SU-DHL-6 (cell line): Measurements from ENCODE around the gene RFTN2.

Experiments used
- H2AFZ ChIP-seq: fragments of 200-600 bp; sonication (generic); 2 replicates; pipeline ENCODE4 v1.6.1; 2014; ENCODE audit warnings: low read depth, mild to moderate bottlenecking, moderate library complexity, mixed read lengths, antibody characterized with exemption, low read length; ENCODE audit not compliant: severe bottlenecking
- H3F3A ChIP-seq: fragments of 200-600 bp; shearing (Covaris generic); 2 replicates; pipeline ENCODE4 v1.6.0; 2016; ENCODE audit warnings: antibody characterized with exemption, mild to moderate bottlenecking; ENCODE audit not compliant: insufficient read depth
- H3K27ac ChIP-seq: fragments of 200-600 bp; sonication (generic); 2 replicates; pipeline ENCODE4 v1.5.1; 2016; ENCODE audit warnings: low read depth, mild to moderate bottlenecking, low read length, moderate library complexity, mixed read lengths
- H3K27me3 ChIP-seq: fragments of 200-600 bp; sonication (generic), shearing (Covaris generic); 2 replicates; pipeline ENCODE4 v1.6.0; 2014; ENCODE audit warnings: mild to moderate bottlenecking, low read length
- H3K36me3 ChIP-seq: fragments of 200-600 bp; sonication (generic); 2 replicates; pipeline ENCODE4 v1.6.1; 2014; ENCODE audit warnings: mild to moderate bottlenecking, low read length, mixed read lengths
- H3K4me2 ChIP-seq: fragments of 300-600, 200-600 bp; shearing (Covaris generic), sonication (generic); 2 replicates; pipeline ENCODE4 v1.6.0; 2014; ENCODE audit warnings: low read length, low read depth, mild to moderate bottlenecking; ENCODE audit not compliant: poor library complexity, severe bottlenecking
- H3K4me3 ChIP-seq: fragments of 200-600 bp; sonication (generic); 2 replicates; pipeline ENCODE4 v1.5.1; 2014; ENCODE audit warnings: antibody characterized with exemption, low read length, mild to moderate bottlenecking, mixed read lengths; ENCODE audit not compliant: insufficient read depth, poor library complexity, severe bottlenecking
- H3K79me2 ChIP-seq: fragments of 200-600 bp; sonication (generic); 2 replicates; pipeline ENCODE4 v1.6.1; 2014; ENCODE audit warnings: mild to moderate bottlenecking, low read length, moderate library complexity; ENCODE audit not compliant: insufficient read depth
- H3K9ac ChIP-seq: fragments of 200-600 bp; sonication (generic); 2 replicates; pipeline ENCODE4 v1.7.0; 2014; ENCODE audit warnings: mild to moderate bottlenecking, low read length
- H3K9me2 ChIP-seq: fragments of 200-600 bp; sonication (generic); replicated peaks from 2 replicates; pipeline ENCODE4 v1.6.1; 2014; ENCODE audit warnings: low read length; ENCODE audit not compliant: insufficient read depth
- H3K9me3 ChIP-seq: fragments of 200-600 bp; sonication (generic); 2 replicates; pipeline ENCODE4 v1.6.1; 2014; ENCODE audit warnings: low read length, mixed read lengths; ENCODE audit not compliant: insufficient read depth
- H4K20me1 ChIP-seq: fragments of 200-600 bp; sonication (generic); 2 replicates; pipeline ENCODE4 v1.6.1; 2014; ENCODE audit warnings: low read depth, mild to moderate bottlenecking, antibody characterized with exemption, low read length, moderate library complexity, mixed read lengths
- CTCF ChIP-seq: fragments of 200-600 bp; sonication (generic); IDR thresholded peaks from one replicate; pipeline ENCODE4 v1.5.1; 2017; ENCODE audit warnings: antibody characterized with exemption, mild to moderate bottlenecking, low read length, moderate library complexity; ENCODE audit not compliant: insufficient read depth, poor library complexity, severe bottlenecking
- EZH2phosphoT487 ChIP-seq: fragments of 200-600 bp; sonication (generic), shearing (Covaris generic); conservative IDR thresholded peaks from 2 replicates; pipeline ENCODE4 v1.6.1; 2018; ENCODE audit warnings: mild to moderate bottlenecking, antibody characterized with exemption, low read length, moderate library complexity, mixed read lengths

RFTN2 gene

GRCh38 chr2:197675711-197676188 lies 363 bp upstream of the RFTN2 start:
- Histone ChIP-seq H3K36me3 (no peaks in the 10 kb centered on the region), H3K9me2 (no peaks in the 10 kb centered on the region), H3K4me2 (no peak overlapping the region), H2AFZ (no peak overlapping the region), H3K27me3 (no peaks in the 10 kb centered on the region), H3K4me3 (no peak overlapping the region), H3F3A (no peaks in the 10 kb centered on the region), H3K9me3 (no peaks in the 10 kb centered on the region), H3K9ac (no peak overlapping the region), H4K20me1 (no peaks in the 10 kb centered on the region), H3K79me2 (no peaks in the 10 kb centered on the region), H3K27ac (no peak overlapping the region)
- TF ChIP-seq CTCF, result no peak
- no peak for TF ChIP-seq EZH2phosphoT487

GRCh38 chr2:197674591-197674990 lies 796 bp downstream of the RFTN2 start:
- H3K9me2 ChIP-seq, result no peaks in the 10 kb centered on the region
- no peaks in the 10 kb centered on the region for H3F3A ChIP-seq
- no peaks in the 10 kb centered on the region for H3K36me3 ChIP-seq
- H3K9me3 ChIP-seq, result no peaks in the 10 kb centered on the region
- H3K4me3 ChIP-seq, result no peak overlapping the region
- no peak for TF ChIP-seq EZH2phosphoT487
- TF ChIP-seq CTCF, result no peak
- no peak overlapping the region for H3K27ac ChIP-seq
- H3K79me2 ChIP-seq, result no peaks in the 10 kb centered on the region
- H3K4me2 ChIP-seq, result no peak overlapping the region
- no peak overlapping the region for H2AFZ ChIP-seq
- H3K27me3 ChIP-seq, result no peaks in the 10 kb centered on the region
- H3K9ac ChIP-seq, result no peak overlapping the region
- H4K20me1 ChIP-seq, result no peaks in the 10 kb centered on the region

GRCh38 chr2:197674060-197674459 lies 1.3 kb downstream of the RFTN2 start:
- H4K20me1 ChIP-seq, result no peaks in the 10 kb centered on the region
- no peak overlapping the region for H2AFZ ChIP-seq
- no peak overlapping the region for H3K4me3 ChIP-seq
- no peaks in the 10 kb centered on the region for H3K27me3 ChIP-seq
- H3K9me2 ChIP-seq, result no peaks in the 10 kb centered on the region
- H3K36me3 ChIP-seq, result no peaks in the 10 kb centered on the region
- no peak overlapping the region for H3K9ac ChIP-seq
- no peak overlapping the region for H3K4me2 ChIP-seq
- H3F3A ChIP-seq, result no peaks in the 10 kb centered on the region
- no peaks in the 10 kb centered on the region for H3K79me2 ChIP-seq
- TF ChIP-seq CTCF, result no peak
- TF ChIP-seq EZH2phosphoT487, result no peak
- no peaks in the 10 kb centered on the region for H3K9me3 ChIP-seq
- no peak overlapping the region for H3K27ac ChIP-seq
